ENCODE results near the gene PGAP6. TPM values are rescaled to one million over a fixed set of nuclear protein-coding genes. Genes with fewer than 3 reads are reported as not detected.

PGAP6 gene
- total RNA-seq, 1 donor from 2014 or later: 44.5 TPM

DNA sequence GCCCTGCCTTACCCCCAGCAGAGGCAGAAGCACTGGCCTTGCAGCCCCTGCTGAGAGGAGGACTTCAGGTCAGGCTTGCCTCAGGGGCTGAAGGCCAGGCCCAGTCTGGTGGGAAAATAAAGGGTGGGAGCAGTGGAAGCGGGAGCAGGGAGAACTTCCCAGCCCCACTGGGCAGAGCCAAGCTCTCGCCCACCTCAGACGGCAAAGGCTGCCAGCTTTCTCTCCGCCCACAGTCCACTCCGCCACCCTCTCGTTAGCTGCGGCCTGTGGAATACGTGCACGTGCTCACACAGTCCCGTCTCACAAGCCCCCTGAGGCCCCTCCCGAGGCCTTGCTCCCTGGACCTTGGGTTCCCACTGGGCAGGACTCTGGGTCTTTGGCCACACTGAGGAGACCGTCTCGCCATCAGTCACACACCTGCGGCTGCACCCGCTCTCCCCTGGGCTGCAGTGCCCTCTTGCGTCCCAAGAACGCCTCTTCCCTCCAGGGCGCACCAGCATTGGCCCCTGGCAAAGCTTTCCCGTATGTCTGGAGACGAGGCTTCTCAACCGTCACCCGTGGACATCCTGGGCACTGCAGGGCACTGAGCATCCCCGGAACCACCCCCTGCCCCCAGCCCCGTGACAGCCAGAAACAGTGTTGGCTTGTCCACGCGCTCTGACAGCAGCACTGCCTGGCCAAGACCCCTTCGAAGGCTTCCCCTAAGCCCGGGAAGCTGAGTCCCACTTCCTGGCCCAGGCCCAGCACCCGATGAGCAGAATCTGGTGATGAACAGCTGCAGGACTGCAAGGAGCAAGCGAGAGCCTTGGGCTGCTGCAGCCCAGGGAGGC lies 19.7 kb downstream of the PGAP6 start:
- Mint-ChIP-seq H3K27me3 (peaks cover 5% of the 10 kb centered on the region), H3K36me3 (ENCODE audit: low read depth) (peaks cover 8% of the 10 kb centered on the region), H3K9me3 (no peaks in the 10 kb centered on the region), H3K4me3 (no peak overlapping the region), H3K27ac (no peak overlapping the region), H3K4me1 (peaks cover 3% of the 10 kb centered on the region)
- TF ChIP-seq, protein P1, sequence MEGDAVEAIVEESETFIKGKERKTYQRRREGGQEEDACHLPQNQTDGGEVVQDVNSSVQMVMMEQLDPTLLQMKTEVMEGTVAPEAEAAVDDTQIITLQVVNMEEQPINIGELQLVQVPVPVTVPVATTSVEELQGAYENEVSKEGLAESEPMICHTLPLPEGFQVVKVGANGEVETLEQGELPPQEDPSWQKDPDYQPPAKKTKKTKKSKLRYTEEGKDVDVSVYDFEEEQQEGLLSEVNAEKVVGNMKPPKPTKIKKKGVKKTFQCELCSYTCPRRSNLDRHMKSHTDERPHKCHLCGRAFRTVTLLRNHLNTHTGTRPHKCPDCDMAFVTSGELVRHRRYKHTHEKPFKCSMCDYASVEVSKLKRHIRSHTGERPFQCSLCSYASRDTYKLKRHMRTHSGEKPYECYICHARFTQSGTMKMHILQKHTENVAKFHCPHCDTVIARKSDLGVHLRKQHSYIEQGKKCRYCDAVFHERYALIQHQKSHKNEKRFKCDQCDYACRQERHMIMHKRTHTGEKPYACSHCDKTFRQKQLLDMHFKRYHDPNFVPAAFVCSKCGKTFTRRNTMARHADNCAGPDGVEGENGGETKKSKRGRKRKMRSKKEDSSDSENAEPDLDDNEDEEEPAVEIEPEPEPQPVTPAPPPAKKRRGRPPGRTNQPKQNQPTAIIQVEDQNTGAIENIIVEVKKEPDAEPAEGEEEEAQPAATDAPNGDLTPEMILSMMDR (IDR thresholded peaks at IDR 0.05): peak; percentile 45
- peak; percentile 92 for ATAC-seq (ENCODE audit: low read depth)
- CTCF ChIA-PET: interaction anchor here (0.6 to 3.1 kb wide), 17 partner anchors 8 to 297 kb away, joined by 3 to 20 read pairs (median 3); partner anchors contain the start of genes DECR2 and MRPL28
- peak; percentile 57 for DNase-seq
- POLR2A ChIA-PET: interaction anchor here (0.8 to 1.5 kb wide), 5 partner anchors 9 to 323 kb away, joined by 4 to 8 read pairs (median 4); partner anchors contain the start of genes AXIN1 and MPG
- intact Hi-C loops (cut with micrococcal nuclease): loop anchor here (1.0 kb wide), 4 partner anchors 181 to 297 kb away; no protein-coding TSS in a partner anchor

DNA sequence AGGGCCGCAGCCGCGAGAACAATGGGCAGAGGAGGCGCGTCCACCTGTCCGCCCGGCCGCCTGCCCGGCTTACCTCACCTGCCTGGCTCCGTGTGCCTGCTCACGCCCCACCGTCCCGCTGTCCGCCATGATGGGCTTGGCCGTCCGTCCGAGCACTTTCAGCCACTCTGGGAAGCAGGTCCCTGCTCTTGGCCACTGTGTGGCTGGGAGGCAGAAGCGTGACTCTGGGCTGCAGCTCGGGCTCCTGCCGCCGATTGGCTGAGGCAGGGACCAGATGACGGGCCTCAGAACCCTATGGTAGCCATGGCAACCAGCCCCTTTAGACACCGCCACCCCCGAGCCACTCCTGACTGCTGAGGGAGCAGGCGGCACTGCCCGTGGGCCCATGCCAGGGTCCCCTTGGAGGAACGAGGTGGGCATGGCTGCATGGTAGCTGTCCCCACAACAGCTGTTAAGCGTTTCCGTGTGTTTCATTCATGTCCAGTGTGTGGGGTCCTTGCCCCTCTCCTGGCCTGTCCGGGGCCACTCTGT lies 20.4 kb downstream of the PGAP6 start:
- DNase-seq (no peak), ATAC-seq (ENCODE audit: low read depth) (no peak)
- ChIA-PET POLR2A (interaction anchor here (0.6 to 1.5 kb wide), 4 partner anchors 126 to 322 kb away, joined by 4 to 8 read pairs (median 6); partner anchors contain the start of gene MPG), CTCF (interaction anchor here (0.7 to 3.1 kb wide), 10 partner anchors 8 to 296 kb away, joined by 3 to 20 read pairs (median 3); partner anchors contain the start of gene DECR2)
- TF ChIP-seq, protein P1 (IDR thresholded peaks at IDR 0.05): no peak
- intact Hi-C loops (cut with micrococcal nuclease): no loop called here
- Mint-ChIP-seq H3K4me3 (no peak overlapping the region), H3K9me3 (no peaks in the 10 kb centered on the region), H3K4me1 (peaks cover 3% of the 10 kb centered on the region), H3K27ac (no peak overlapping the region), H3K27me3 (peaks cover 5% of the 10 kb centered on the region), H3K36me3 (ENCODE audit: low read depth) (peaks cover 1% of the 10 kb centered on the region)

DNA sequence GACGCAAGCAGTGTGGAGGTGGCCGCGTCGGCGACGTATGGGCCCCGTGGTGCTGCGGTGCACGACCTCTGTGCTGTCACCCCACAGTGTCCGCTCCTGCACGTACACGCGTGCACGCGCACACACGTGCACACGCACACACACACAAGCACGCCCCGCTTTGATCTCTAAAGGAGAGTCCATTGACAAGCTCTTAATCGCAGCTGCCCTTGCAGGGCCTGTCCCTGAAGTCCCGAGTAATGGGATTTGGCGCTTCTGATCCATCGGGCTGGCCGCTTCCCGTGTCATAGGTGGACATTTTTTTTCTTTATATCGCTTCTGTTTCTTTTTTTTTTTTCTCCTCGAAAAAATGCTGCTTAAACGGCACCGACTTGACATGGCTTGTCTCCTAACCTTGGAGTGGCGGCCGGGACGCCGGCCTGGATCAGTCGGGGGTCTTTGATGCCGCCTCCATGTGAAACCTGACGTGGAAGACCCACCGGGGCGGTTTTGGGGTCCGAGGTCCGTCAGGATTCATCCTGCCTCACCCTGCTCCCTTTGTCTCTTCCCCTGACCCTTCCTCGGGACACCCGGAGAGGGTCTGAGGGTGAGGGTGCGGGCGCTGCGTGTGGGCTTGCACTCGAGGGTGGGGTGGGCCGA lies 21.0 kb downstream of the PGAP6 start:
- POLR2A ChIA-PET: interaction anchor here (0.5 to 0.8 kb wide), 3 partner anchors 36 to 321 kb away, joined by 3 to 8 read pairs (median 6); no protein-coding TSS in a partner anchor
- Mint-ChIP-seq H3K4me1 (peaks cover 3% of the 10 kb centered on the region), H3K9me3 (no peaks in the 10 kb centered on the region), H3K27ac (no peak overlapping the region), H3K36me3 (ENCODE audit: low read depth) (no peaks in the 10 kb centered on the region), H3K27me3 (peaks cover 5% of the 10 kb centered on the region), H3K4me3 (no peak overlapping the region)
- CTCF ChIA-PET: interaction anchor here (0.9 to 3.1 kb wide), 4 partner anchors 8 to 254 kb away, joined by 3 to 20 read pairs (median 11); no protein-coding TSS in a partner anchor
- DNase-seq (no peak), ATAC-seq (ENCODE audit: low read depth) (no peak)
- intact Hi-C loops (cut with micrococcal nuclease): no loop called here
- TF ChIP-seq, protein P1 (IDR thresholded peaks at IDR 0.05): no peak

DNA sequence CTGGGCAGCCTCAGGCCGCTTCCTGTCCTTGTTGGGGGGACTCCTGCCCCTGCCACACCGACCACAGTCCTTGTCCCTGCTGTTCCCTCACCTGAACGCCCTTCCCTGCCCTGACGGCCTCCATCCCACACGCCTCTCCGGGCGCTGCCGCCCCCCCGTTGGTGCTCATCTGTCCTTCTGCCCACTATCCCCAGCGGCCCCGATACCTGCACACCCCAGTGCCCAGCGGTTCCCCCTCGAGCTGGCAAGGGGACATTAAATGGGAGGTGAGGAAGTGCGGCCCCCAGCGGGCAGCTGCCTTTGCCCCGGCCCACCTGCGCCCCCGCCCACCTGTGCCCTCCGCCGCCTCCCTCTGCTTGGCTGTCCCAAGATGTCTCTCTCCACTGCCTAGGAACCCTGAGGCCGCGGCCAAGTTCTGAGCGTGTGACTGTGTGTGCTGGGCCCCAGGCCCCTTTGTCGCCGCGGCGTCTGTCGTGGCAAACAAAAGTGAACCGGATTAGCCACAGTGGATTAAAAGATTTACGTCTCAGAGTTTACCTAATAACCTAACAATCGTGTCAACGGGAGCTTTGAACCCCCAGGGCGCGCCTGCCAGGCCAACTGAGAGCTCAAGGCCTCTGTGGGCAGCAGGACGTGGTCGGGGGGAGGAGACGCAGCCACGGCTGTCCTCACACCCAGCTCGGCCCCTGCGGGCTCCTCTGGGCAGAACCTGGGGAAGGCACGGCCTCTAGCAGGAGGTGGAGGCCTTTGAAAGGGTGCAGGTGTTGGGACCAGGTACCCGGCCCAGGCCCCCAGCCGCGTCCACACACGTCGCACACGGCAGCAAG lies 21.7 kb downstream of the PGAP6 start:
- CTCF ChIA-PET: interaction anchor here (3.1 kb wide), 1 partner anchor 253 kb away, joined by 20 read pairs; no protein-coding TSS in a partner anchor
- H3K27ac Mint-ChIP-seq: no peak overlapping the region
- H3K4me3 Mint-ChIP-seq: no peak overlapping the region
- intact Hi-C loops (cut with micrococcal nuclease): no loop called here
- peaks cover 3% of the 10 kb centered on the region for H3K4me1 Mint-ChIP-seq
- ATAC-seq (ENCODE audit: low read depth): no peak
- DNase-seq: no peak
- TF ChIP-seq, protein P1 (IDR thresholded peaks at IDR 0.05): no peak
- H3K27me3 Mint-ChIP-seq: peaks cover 5% of the 10 kb centered on the region
- no peaks in the 10 kb centered on the region for H3K36me3 Mint-ChIP-seq (ENCODE audit: low read depth)
- no peaks in the 10 kb centered on the region for H3K9me3 Mint-ChIP-seq
- POLR2A ChIA-PET: interaction anchor here (0.5 kb wide), 1 partner anchor 35 kb away, joined by 3 read pairs; no protein-coding TSS in a partner anchor

Measured in activated B cell treated with CpG ODN at 0.5 μM for 24 hours (primary cell).